HG02943 (cell line): ENCODE measurements around the gene IL4I1.

Experiments used
- ATAC-seq: cut with Tn5 transposase; IDR thresholded peaks from one replicate; pipeline ENCODE4 v1.9.1; 2021; ENCODE audit warnings: mild to moderate bottlenecking, low read depth, moderate library complexity; ENCODE audit not compliant: unreplicated experiment

Gene IL4I1

DNA sequence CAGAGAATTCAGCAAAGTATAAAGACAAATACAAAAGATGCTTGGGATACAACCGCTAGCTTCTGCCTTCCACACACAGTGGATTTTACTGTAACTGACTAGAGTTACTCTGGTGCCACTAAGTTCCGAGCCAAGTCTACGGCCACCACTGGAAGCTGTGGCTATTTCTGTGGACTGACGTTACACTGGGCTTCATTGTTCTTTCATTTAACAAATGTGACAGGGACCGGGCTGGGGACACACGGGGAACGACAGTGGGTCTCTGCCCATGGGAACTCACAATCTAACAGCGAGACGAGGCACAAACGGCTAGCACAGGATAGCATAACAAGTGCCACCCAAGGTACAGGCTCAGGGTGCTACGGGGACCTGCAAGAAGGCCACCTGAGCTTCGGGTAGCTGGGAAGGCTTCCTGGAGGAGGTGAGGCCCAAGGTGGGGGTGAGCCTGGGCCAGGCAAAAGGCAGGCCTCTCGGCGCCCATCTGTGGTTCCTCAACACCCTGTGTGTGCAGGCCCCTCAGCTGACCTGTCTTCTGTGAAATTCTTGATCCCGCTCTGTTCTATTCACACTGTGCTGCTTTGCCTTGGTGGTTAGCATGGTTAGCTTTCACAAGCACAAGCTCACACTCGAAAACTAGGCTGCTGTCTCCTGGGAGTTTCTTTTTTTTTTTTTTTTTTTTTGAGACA lies 10.3 kb upstream of the IL4I1 start:
- no peak for ATAC-seq

DNA sequence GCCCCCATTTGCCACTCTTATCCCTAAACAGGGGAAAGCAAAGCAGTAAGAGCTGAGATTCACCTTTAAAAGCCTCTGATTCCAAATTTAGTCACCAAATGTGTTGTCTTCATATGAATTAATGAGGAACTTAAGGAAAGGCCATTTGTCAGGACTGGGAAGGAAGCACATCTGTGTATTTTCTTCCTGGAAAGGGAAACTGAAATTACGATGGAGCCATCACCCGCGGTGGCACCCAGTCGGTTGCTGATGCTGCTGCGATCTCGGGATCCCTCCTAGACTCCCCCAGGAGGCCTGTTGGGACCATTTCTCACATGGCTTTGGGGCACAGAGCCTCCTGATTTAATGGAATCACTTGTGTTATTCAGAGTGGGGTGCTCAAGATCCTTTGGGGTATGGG lies 7.4 kb upstream of the IL4I1 start:
- ATAC-seq, result no peak

DNA sequence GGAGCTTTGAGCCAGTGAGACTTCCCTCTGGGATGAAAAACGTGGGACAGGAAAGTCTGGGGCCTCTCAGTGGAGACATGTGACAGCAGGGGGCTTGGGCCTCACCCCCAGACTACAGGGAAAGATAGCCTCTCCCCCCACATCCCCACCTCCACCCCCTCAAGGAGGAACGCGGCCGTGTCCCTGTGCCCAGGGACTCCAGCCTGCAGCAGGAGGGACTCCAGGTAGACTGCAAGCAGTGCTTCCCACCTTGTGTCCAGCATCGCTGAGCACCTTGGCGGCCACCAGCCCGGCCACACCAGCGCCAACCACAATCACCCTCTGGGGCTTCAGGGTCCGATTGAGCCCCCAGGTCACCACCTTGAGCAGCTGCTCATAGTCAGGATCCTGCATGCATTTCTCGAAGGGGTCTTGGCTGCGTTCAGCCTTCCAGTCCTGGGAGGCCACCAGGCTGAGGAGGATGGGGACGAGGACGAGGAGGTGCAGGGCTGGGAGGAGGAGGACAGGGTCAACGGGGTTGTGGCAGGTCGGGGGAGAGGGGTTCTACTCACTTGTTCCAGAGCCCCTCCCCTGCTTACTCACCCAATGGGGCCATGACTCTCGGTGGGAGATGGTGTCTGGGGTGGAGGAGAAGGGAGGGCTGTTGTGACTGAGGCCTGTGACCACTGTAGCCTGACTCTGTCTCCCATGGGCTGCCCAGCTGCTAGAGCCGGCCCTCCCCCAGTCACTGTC lies 955 bp downstream of the IL4I1 start:
- ATAC-seq, result no peak

DNA sequence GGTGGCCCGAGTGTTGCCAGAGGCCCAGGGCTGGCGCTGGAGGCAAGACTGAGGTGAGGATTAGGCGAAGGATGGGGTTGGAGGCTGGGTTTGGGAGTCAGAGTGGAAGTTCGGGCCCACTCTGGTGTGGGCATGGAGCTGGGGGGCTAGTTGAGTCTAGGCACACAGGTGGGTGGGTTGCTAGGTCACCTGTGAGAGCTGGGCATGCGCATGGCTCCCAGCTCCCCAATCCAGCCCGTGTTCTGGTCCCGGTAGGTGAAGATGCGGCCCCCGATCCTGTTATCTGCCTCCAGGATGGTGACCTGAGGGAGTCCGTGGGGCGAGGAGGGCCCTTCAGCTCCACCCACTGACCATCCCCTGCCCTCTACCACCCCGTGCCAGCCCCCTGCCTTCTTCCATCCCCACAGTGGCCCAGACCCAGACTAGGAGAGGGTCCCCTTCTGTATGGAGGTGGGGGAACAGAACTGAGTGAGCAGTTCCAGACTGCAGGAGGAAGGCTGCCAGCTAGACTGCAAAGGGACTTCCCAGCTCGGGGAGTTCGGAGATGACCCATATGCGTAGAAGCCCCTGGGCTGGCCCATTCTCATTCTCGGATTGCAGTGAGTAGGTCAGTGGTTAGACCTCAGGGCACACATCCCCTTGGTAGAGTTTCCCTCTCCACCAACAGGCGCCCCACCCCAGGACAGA lies 1.7 kb downstream of the IL4I1 start:
- ATAC-seq, result no peak

DNA sequence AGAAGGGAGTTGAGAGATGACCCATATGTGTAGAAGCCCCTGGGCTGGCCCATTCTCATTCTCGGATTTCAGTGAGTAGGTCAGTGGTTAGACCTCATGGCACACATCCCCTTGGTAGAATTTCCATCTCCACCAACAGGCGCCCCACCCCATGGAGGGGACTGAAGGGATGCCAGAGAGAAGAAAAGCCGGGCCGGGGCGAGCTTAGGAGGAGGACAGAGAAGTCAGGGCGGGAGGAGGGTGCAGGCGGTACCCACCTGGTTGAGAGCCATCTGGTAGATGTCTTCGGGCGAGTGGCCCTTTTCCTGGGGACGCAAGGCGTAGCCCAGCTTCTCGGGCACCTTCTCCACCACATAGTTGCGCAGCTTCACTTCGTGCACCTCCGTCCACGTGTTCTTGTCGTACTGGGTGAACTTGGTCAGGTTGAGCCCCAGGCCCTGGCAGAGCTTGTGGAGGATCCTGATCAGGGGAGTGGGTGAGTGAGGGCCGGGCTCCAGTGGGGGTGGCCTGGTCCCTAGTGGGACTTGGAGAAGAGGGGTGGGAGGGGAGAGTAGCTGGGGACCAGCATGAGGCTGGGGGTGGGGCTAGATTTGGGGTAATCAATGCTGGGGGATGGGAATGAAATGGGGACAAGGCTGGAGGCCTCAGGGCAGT lies 2.5 kb downstream of the IL4I1 start:
- ATAC-seq, result no peak

DNA sequence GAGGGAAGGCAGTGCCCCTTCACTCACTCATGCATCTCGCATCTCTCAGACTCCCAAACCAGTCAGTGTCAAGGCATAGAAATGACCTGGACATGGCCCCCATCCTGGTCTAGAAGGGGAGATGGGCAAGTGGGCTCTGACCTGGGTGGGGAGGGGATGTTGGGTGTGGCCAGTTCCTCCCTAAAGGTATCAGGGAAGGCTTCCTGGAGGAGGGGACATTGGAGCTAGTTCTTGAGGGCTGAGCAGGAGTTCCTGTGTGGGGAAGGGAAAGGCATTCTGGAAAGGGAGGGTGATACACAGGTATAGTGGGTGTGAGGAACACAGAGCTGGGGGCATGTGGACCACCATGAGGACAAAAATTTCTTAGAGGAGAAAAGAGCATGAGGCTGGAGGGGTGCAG lies 4.0 kb downstream of the IL4I1 start:
- no peak for ATAC-seq

DNA sequence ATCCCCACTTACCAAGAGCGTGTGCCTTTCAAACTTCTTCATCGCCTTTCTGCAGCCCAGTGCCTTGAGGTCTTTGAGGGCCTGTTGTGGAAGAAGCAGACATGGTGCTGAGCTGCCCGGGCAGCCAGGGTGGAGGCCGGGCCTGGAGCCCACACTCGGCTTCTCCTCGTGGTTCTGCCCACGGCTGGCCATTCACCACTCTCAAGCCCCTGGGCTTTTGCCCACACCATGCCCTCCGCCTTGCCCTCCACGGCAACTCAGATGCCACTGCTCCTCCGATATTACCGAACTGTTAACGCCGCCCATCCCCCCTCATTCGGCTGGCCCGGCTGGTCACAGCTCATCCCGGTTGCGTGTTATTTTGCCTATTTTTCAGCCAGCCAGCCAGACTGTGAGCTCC lies 5.3 kb downstream of the IL4I1 start:
- ATAC-seq, result no peak

DNA sequence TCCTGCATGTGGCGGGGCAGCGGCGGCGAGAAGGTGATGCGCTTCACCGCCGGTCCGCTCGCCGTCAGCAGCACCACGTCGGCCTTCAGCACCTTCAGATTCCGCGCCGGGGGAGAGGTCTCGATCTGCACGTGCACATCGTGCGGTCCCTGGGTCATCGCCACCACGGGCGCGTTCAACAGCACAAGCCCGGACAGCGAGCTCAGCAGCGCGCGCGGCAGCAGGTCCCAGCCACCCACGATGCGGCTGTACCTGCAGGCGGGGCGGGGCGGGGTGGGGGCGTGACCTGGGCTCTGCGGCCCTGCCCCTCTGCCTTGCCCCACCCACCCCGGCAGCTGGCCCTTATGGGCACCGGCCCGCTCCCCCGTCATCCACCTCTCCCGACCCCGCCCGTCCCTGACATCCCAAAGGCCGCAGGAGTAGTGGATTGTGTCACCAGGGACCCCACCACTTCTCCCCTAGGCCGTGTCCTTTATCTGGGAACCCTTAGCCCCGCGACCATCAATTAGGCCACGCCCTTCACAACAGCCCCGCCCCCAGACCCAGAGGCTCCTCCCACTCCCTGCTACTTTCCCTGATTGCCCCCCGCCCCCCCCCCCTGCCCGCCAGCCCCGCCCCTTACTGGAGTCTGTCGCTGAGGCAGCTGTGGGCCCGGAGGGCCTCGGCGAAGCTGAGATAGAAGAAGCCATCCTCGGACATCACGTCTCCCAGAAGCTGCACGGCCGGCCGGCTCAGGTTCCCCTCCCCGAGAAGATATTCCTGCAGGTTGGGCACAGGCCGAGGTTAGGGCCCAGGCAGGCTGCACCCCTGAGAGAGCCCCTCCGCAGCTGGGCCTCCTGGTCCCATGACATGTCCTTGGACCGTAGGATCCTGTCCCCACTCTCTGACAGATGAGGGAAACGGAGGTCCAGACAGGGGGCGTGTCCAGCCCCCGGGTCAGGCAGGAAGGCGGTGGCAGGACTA lies 6.1 kb downstream of the IL4I1 start:
- ATAC-seq, result no peak

DNA sequence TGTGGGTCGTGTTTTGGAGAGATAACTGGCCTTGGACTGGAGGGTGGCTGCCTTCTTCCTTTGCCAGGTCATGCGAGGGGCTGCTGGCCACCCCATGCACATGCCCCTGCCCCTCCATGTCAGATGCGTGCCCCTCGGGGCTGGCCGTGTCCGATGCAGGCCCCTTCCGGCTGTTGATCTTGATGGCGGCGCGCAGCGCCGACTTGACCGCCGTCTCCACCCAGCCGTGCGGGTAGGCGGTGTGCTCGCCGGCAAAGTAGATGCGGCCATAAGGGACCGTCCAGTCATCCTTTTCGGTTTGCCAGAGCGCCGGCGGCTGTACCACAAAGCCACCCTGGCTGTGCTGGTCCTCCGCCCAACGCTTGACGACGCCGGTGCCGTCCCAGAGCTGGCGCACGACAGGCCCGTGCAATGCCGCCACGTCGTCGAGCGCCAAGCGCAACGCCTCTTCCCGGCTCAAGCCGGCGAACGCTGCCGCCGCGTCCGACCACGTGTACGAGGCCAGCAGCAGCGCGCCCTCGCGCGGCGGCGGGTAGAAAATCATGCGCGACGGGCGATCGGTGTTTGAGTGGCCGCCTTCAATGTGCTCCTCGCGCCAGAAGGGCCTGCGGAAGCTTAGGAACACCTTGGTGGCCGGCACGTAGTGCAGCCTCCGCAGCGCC lies 6.9 kb downstream of the IL4I1 start:
- no peak for ATAC-seq

DNA sequence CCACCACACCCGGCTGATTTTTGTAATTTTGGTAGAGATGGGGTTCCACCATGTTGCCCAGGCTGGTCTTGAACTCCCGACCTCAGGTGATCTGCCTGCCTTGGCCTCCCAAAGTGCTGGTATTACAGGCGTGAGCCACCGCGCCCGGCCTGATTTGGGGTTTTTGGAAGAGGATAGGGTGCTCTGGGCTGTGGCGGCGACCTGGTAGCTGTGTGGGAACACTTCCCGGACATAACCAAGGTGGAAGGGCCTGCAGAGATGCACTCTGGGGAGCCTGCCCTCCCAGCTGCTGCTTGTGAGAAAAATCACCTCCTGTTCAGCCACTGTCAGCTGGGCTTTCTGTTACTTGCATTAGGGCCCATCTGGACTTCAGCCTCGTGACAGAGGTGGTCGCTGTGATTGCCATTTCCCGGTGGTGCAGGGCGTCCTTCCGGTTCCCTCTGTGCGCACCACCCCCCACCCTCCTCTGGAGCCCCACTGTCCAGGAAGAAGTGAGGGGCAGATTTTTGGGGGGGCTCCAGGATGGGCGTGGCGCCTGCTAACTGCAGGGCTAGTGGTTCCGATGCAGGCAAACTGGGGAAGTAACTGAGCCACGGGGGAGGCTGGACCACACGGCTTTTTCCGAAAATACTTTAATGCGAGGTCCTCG lies 7.5 kb downstream of the IL4I1 start:
- no peak for ATAC-seq

DNA sequence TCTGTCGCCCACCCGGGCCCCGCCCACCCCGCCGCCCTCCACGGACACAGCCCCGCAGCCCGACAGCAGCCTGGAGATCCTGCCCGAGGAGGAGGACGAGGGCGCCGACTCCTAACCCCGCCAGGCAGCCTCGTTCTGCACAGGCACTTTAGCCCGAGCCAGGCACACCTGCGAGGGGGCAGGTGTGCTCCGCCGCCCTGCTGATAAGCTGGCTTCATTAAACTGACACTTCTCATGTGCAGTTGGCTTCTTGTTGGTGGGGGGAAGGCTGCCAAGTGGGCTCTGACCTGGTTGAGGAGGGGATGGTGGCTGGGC lies 8.2 kb downstream of the IL4I1 start:
- ATAC-seq, result no peak

DNA sequence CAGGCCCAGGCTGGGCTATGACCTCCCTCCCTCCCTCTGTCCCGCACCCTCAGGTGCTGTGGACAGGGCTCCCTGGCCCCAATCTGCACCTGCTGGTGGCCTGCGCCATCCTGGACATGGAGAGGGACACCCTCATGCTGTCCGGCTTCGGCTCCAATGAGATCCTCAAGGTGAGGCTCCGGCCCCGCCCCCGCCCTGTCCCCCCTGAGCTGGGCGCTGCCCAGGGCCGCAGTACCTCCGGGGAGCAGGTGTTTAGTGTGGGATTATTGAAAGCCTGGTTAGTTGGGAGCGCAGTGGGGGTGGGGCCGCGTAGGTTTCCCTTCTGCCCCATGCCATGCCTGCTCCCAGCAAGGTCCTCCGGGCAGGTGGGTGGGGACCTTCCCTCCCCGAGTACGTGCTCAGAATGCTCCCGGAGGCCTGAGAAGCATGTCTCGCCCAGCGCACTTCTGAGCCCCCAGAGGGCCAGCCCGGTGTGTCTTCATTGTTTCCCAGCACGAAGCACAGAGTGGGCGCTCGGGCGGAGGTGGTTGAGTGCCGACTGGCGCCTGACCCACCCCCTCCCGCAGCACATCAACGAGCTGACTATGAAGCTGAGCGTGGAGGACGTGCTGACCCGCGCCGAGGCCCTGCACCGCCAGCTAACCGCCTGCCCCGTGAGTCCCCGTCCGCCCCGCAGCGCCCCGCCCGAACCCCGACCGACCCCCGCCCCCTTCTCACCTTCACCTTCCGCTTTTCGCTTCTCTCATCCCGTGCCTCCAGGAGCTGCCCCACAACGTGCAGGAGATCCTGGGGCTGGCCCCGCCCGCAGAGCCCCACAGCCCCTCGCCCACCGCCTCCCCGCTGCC lies 8.8 kb downstream of the IL4I1 start:
- no peak for ATAC-seq

DNA sequence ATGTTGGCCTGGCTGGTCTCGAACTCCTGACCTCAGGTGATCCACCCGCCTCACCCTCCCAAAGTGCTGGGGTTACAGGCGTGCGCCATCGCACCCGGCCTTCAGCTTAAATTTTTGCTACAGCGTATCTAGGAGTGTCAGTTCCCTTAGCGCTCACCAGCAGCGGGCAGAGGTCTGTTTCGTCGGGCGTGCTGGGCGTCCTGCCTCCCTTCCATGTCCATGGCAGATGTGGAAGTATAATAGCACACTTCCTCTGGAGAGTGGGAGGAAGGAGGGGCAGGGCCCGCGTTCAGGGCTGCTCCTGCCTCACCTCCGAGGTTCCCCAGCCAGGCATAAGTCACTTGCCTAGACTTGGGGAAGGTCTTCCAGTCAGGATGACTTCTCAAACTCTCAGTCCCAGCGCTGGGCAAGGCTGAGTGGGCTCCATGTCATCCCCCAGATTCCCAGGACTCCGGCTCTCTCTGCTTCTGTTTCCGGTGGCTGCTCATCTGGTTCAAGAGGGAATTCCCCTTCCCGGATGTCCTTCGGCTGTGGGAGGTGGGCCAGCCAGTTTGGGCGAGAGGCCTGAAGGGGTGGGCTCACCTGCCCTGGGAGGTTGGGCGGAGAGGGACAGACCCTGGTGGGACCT lies 9.5 kb downstream of the IL4I1 start:
- ATAC-seq, result no peak

DNA sequence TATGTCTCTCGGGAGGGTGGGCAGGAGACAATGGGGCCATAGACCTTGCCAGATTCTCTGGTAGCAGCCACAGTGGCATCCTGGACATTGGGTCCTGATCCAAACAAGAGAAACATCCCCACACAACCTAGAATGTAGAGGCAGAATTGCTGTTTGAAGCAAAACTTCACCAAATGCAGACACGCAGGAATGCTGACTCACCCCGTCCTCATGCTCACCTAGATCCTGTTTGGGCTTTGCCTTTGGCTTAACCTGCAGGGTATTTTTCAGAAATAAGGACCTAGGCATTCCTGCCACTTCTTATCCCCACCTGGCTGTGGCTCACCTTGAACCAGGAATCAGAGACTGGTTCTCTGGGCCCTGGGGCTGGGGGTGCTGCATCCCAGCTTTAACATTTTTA lies 11.9 kb downstream of the IL4I1 start:
- no peak for ATAC-seq

DNA sequence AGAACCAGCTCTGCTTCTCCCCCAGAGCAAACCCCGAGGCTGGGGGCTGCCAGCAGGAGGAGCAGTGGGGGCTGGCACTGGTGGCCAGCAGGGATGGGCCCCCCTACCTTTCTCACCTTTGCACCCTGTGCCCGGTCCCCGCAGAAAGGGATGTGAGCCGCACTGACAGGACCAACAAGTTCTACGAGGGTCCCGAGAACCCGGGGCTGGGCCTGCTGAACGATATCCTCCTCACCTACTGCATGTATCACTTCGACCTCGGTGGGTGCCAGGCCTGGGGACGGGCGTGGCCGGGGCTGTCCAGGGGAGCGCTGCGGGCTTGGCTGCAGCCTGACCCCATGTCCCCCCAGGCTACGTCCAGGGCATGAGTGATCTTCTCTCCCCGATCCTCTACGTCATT lies 12.6 kb downstream of the IL4I1 start:
- no peak for ATAC-seq

DNA sequence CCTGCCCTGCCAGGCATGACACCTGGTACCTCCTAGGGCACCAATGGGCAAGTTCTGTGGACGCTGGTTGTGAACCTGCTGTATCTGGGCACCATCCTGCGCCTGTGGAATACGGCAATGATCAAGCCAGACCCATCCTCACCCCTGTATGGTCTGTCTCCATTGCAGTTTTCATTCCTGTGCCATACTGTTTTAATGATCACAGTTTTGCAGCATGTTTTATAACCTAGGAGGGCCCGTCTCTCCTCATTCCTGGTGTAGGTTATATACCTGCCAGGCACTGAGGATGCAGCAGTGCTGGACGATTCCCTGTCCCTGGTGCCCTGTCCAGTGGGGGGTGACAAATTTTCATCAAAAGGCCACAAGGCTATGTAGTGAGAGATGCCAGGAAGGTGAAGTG lies 13.6 kb downstream of the IL4I1 start:
- ATAC-seq, result no peak

DNA sequence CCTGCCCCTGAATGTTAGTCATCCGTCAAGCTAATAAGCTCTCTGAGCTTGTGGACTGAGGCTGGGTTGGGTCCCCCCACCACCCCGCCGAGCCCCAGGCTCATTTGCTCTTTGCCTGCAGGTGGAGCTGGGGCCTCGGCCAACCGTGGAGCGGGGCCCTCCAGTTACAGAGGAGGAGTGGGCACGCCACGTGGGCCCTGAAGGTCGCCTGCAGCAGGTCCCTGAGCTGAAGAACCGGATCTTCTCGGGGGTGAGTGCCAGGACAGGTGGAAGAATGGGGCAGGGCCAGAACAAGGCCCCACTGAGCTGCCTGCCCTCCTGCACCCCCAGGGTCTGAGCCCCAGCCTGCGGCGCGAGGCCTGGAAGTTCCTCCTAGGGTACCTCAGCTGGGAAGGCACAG lies 14.0 kb downstream of the IL4I1 start:
- no peak for ATAC-seq
